Loucy (cell line): Measurements from ENCODE around the gene TMEM19.

Experiments
- H2AFZ ChIP-seq: fragments of 200-600 bp; sonication (generic); 2 replicates; pipeline ENCODE4 v1.6.0; 2016; ENCODE audit warnings: antibody characterized with exemption, mild to moderate bottlenecking, low read length, moderate library complexity
- H3F3A ChIP-seq: fragments of 200-600 bp; 2 replicates; pipeline ENCODE4 v1.6.0; 2016; ENCODE audit warnings: antibody characterized with exemption, low read depth, mild to moderate bottlenecking
- H3K27me3 ChIP-seq: fragments of 200-600 bp; sonication (generic); 2 replicates; pipeline ENCODE4 v1.6.1; 2014; ENCODE audit warnings: low read length, mild to moderate bottlenecking; ENCODE audit not compliant: insufficient read depth, poor library complexity, severe bottlenecking
- H3K36me3 ChIP-seq: fragments of 200-600 bp; sonication (generic); 2 replicates; pipeline ENCODE4 v1.6.1; 2016; ENCODE audit warnings: low read length; ENCODE audit not compliant: insufficient read depth
- H3K4me1 ChIP-seq: fragments of 200-600 bp; sonication (generic); 2 replicates; pipeline ENCODE4 v1.5.1; 2014; ENCODE audit warnings: low read length, mild to moderate bottlenecking; ENCODE audit not compliant: insufficient read depth, poor library complexity, severe bottlenecking
- H3K4me2 ChIP-seq: fragments of 200-600 bp; sonication (generic); 2 replicates; pipeline ENCODE4 v1.6.0; 2014; ENCODE audit warnings: antibody characterized with exemption, low read length, low read depth, mild to moderate bottlenecking; ENCODE audit not compliant: poor library complexity, severe bottlenecking
- H3K4me3 ChIP-seq: fragments of 200-600 bp; sonication (generic); 2 replicates; pipeline ENCODE4 v1.5.1; 2014; ENCODE audit warnings: low read length, mild to moderate bottlenecking, mixed read lengths; ENCODE audit not compliant: poor library complexity, severe bottlenecking
- H3K79me2 ChIP-seq: fragments of 200-600 bp; sonication (generic); 2 replicates; pipeline ENCODE4 v1.6.1; 2014; ENCODE audit warnings: low read length; ENCODE audit not compliant: insufficient read depth
- H3K9ac ChIP-seq: fragments of 200-600 bp; sonication (generic); 2 replicates; pipeline ENCODE4 v1.6.0; 2014; ENCODE audit warnings: mild to moderate bottlenecking, low read depth, low read length, moderate library complexity; ENCODE audit not compliant: poor library complexity, severe bottlenecking
- H3K9me2 ChIP-seq: fragments of 200-600 bp; sonication (generic); replicated peaks from 2 replicates; pipeline ENCODE4 v1.6.1; 2016; ENCODE audit warnings: low read depth, low read length, mixed read lengths
- H3K9me3 ChIP-seq: fragments of 200-600 bp; sonication (generic); 2 replicates; pipeline ENCODE4 v1.6.1; 2014; ENCODE audit warnings: mild to moderate bottlenecking, antibody characterized with exemption, low read length, low read depth; ENCODE audit not compliant: insufficient read depth
- H4K20me1 ChIP-seq: fragments of 200-600 bp; sonication (generic); 2 replicates; pipeline ENCODE4 v1.6.0; 2014; ENCODE audit warnings: antibody characterized with exemption, low read length, mild to moderate bottlenecking; ENCODE audit not compliant: insufficient read depth, poor library complexity, severe bottlenecking
- CTCF ChIP-seq: fragments of 200-600 bp; sonication (generic); conservative IDR thresholded peaks from 2 replicates; pipeline ENCODE4 v1.5.1; 2014; ENCODE audit warnings: mild to moderate bottlenecking, antibody characterized with exemption, low read length
- EZH2phosphoT487 ChIP-seq: fragments of 200-600 bp; IDR thresholded peaks from 2 replicates; pipeline ENCODE4 v1.6.1; 2018; ENCODE audit warnings: antibody characterized with exemption, mild to moderate bottlenecking, moderate library complexity, borderline replicate concordance

The TMEM19 gene

GRCh38 chr12:71654200-71654599, 31.7 kb upstream of the TMEM19 start:
- H3K4me3 ChIP-seq = no peak overlapping the region
- no peak overlapping the region for H3K9ac ChIP-seq
- H3K4me2 ChIP-seq = peak overlapping the region; percentile 71
- no peaks in the 10 kb centered on the region for H3K9me2 ChIP-seq
- no peak overlapping the region for H2AFZ ChIP-seq
- H3K36me3 ChIP-seq = peaks cover 16% of the 10 kb centered on the region
- peaks cover 35% of the 10 kb centered on the region for H4K20me1 ChIP-seq
- no peaks in the 10 kb centered on the region for H3F3A ChIP-seq
- peaks cover 83% of the 10 kb centered on the region for H3K79me2 ChIP-seq
- no peaks in the 10 kb centered on the region for H3K27me3 ChIP-seq
- no peak for TF ChIP-seq CTCF
- no peak for TF ChIP-seq EZH2phosphoT487
- H3K4me1 ChIP-seq = peaks cover 35% of the 10 kb centered on the region
- H3K9me3 ChIP-seq = peaks cover 4% of the 10 kb centered on the region; the same call in 1 of the 2 replicates

- Histone ChIP-seq H3K4me2 (peak overlapping the region; percentile 71), H3F3A (no peaks in the 10 kb centered on the region; the same call in 1 of the 2 replicates), H3K4me1 (peaks cover 48% of the 10 kb centered on the region), H3K79me2 (peaks cover 85% of the 10 kb centered on the region), H3K36me3 (peaks cover 16% of the 10 kb centered on the region), H4K20me1 (peaks cover 44% of the 10 kb centered on the region), H3K9ac (peak overlapping the region; percentile 8), H3K4me3 (peak overlapping the region; percentile 54), H3K9me2 (no peaks in the 10 kb centered on the region), H3K9me3 (peaks cover 4% of the 10 kb centered on the region; the same call in 1 of the 2 replicates), H2AFZ (no peak overlapping the region), H3K27me3 (no peaks in the 10 kb centered on the region)
- TF ChIP-seq EZH2phosphoT487 = no peak
- no peak for TF ChIP-seq CTCF
Observed at GRCh38 chr12:71655495-71655894, 30.4 kb upstream of the TMEM19 start.

GRCh38 chr12:71655907-71656306, 30.0 kb upstream of the TMEM19 start:
- H3K4me1 ChIP-seq = peaks cover 47% of the 10 kb centered on the region
- H3K79me2 ChIP-seq = peaks cover 83% of the 10 kb centered on the region
- H3K9me3 ChIP-seq = peaks cover 4% of the 10 kb centered on the region; the same call in 1 of the 2 replicates
- H3K9me2 ChIP-seq = no peaks in the 10 kb centered on the region
- H3K9ac ChIP-seq = peak overlapping the region; percentile 8
- H3F3A ChIP-seq = no peaks in the 10 kb centered on the region; the same call in 1 of the 2 replicates
- no peak overlapping the region for H2AFZ ChIP-seq
- H3K4me2 ChIP-seq = peak overlapping the region; percentile 71
- peaks cover 48% of the 10 kb centered on the region for H4K20me1 ChIP-seq
- TF ChIP-seq CTCF = no peak
- no peak for TF ChIP-seq EZH2phosphoT487
- H3K27me3 ChIP-seq = no peaks in the 10 kb centered on the region
- H3K4me3 ChIP-seq = peak overlapping the region; percentile 54
- H3K36me3 ChIP-seq = peaks cover 16% of the 10 kb centered on the region
